GM20431 (cell line): ENCODE data around the gene TULP4.
"Not testable (repeated sequence)": the region's sequence is repeated elsewhere in the genome, so short reads cannot be mapped to it uniquely, and the experiment has no call there.

Experiments used
- in situ Hi-C: fragments of 300-500 bp; cut with MseI, MboI; formaldehyde crosslinking; loops from one replicate; pipeline ENCODE4 v1.15.0; 2020; ENCODE audit warnings: low sequenced_read_pairs; ENCODE audit not compliant: unreplicated experiment

The TULP4 gene

GRCh38 chr6:158448856-158449255 lies 136.6 kb downstream of the TULP4 start:
- in situ Hi-C loops = no loop called here

GRCh38 chr6:158452191-158452590 lies 139.9 kb downstream of the TULP4 start:
- in situ Hi-C loops = no loop called here

GRCh38 chr6:158457131-158457530 lies 144.9 kb downstream of the TULP4 start:
- in situ Hi-C loops = no loop called here

GRCh38 chr6:158457616-158458278 lies 145.5 kb downstream of the TULP4 start:
- in situ Hi-C loops = no loop called here

GRCh38 chr6:158459726-158460125 lies 147.5 kb downstream of the TULP4 start:
- in situ Hi-C loops = no loop called here

- in situ Hi-C loops = no loop called here
Measured at GRCh38 chr6:158460602-158461169, 148.4 kb downstream of the TULP4 start.

GRCh38 chr6:158461954-158462353 lies 149.7 kb downstream of the TULP4 start:
- in situ Hi-C loops = no loop called here

GRCh38 chr6:158464483-158464882 lies 152.2 kb downstream of the TULP4 start:
- in situ Hi-C loops = no loop called here

GRCh38 chr6:158465257-158465656 lies 153.0 kb downstream of the TULP4 start:
- in situ Hi-C loops = no loop called here

- in situ Hi-C loops = no loop called here
Measured at GRCh38 chr6:158465747-158466146, 153.5 kb downstream of the TULP4 start.

- in situ Hi-C loops = no loop called here
Measured at GRCh38 chr6:158467923-158468322, 155.7 kb downstream of the TULP4 start.

- in situ Hi-C loops = no loop called here
Measured at GRCh38 chr6:158468666-158469065, 156.4 kb downstream of the TULP4 start.

- in situ Hi-C loops = not testable (repeated sequence)
Measured at GRCh38 chr6:158470023-158470422, 157.8 kb downstream of the TULP4 start.

- in situ Hi-C loops = no loop called here
Measured at GRCh38 chr6:158471339-158471738, 159.1 kb downstream of the TULP4 start.

GRCh38 chr6:158472447-158472846 lies 160.2 kb downstream of the TULP4 start:
- in situ Hi-C loops = no loop called here

GRCh38 chr6:158474961-158475343 lies 162.7 kb downstream of the TULP4 start:
- in situ Hi-C loops = no loop called here

- in situ Hi-C loops = no loop called here
Measured at GRCh38 chr6:158475344-158476302, 163.4 kb downstream of the TULP4 start.

- in situ Hi-C loops = no loop called here
Measured at GRCh38 chr6:158476389-158476788, 164.1 kb downstream of the TULP4 start.

GRCh38 chr6:158477722-158478121 lies 165.5 kb downstream of the TULP4 start:
- in situ Hi-C loops = not testable (repeated sequence)

GRCh38 chr6:158480989-158481388 lies 168.7 kb downstream of the TULP4 start:
- in situ Hi-C loops = no loop called here
